Measurements from ENCODE around the gene SLC25A4.

Gene SLC25A4

GRCh38 chr4:185142912-185143600, at the start of gene SLC25A4:
TSS of gene SLC25A4 (plus strand) at chr4:185143266. CDS start at chr4:185143373, 107 bp downstream.
- no peak for TF ChIP-seq BACH2 (CRISPR knock-in tag; IDR thresholded peaks at IDR 0.05; ENCODE audit: borderline replicate concordance)
- no peak for TF ChIP-seq PATZ1 (CRISPR knock-in tag; IDR thresholded peaks at IDR 0.05; ENCODE audit: borderline replicate concordance)
- TF ChIP-seq ZNF70 (CRISPR knock-in tag; IDR thresholded peaks at IDR 0.05), result no peak
- TF ChIP-seq ESRRG (CRISPR knock-in tag; IDR thresholded peaks at IDR 0.05), result 0 out of 2 replicates have a peak, but pooled peaks have one; percentile 7
- TF ChIP-seq ZFP30 (CRISPR knock-in tag; IDR thresholded peaks at IDR 0.05), result 0 out of 2 replicates have a peak, but pooled peaks have one; percentile 13
- TF ChIP-seq ZFP3 (CRISPR knock-in tag; IDR thresholded peaks at IDR 0.05), result peak; percentile 48; the same call in 1 of the 2 replicates
- no peak for TF ChIP-seq ZNF8 (CRISPR knock-in tag; IDR thresholded peaks at IDR 0.05)
- ATAC-seq, result peak; percentile 97

GRCh38 chr4:185093603-185094002, 49.5 kb upstream of the SLC25A4 start:
- no peak for ATAC-seq
- TF ChIP-seq ZNF565 (CRISPR knock-in tag; conservative IDR thresholded peaks at IDR 0.05; ENCODE audit: low read depth) (no peak), ZC3H10 (CRISPR knock-in tag; IDR thresholded peaks at IDR 0.05) (no peak), ESRRG (CRISPR knock-in tag; IDR thresholded peaks at IDR 0.05) (no peak), ISL1 (CRISPR knock-in tag; IDR thresholded peaks at IDR 0.05) (no peak), RARB (CRISPR knock-in tag; IDR thresholded peaks at IDR 0.05) (no peak), OSR1 (CRISPR knock-in tag; IDR thresholded peaks at IDR 0.05) (no peak), ZFP3 (CRISPR knock-in tag; IDR thresholded peaks at IDR 0.05) (no peak), CREB5 (CRISPR knock-in tag; IDR thresholded peaks at IDR 0.05; ENCODE audit: low read depth) (no peak), ZFP30 (CRISPR knock-in tag; IDR thresholded peaks at IDR 0.05) (no peak), PATZ1 (CRISPR knock-in tag; IDR thresholded peaks at IDR 0.05; ENCODE audit: borderline replicate concordance) (no peak), ARNTL (CRISPR knock-in tag; IDR thresholded peaks at IDR 0.05; ENCODE audit: borderline replicate concordance, low read depth) (no peak), TCF4 (CRISPR knock-in tag; IDR thresholded peaks at IDR 0.05; ENCODE audit: borderline replicate concordance) (no peak), TOX (CRISPR knock-in tag; IDR thresholded peaks at IDR 0.05; ENCODE audit: borderline replicate concordance) (no peak), CSRNP3 (CRISPR knock-in tag; IDR thresholded peaks at IDR 0.05) (no peak), GLIS3 (CRISPR knock-in tag; IDR thresholded peaks at IDR 0.05) (no peak)
- TF ChIP-seq, protein P1, sequence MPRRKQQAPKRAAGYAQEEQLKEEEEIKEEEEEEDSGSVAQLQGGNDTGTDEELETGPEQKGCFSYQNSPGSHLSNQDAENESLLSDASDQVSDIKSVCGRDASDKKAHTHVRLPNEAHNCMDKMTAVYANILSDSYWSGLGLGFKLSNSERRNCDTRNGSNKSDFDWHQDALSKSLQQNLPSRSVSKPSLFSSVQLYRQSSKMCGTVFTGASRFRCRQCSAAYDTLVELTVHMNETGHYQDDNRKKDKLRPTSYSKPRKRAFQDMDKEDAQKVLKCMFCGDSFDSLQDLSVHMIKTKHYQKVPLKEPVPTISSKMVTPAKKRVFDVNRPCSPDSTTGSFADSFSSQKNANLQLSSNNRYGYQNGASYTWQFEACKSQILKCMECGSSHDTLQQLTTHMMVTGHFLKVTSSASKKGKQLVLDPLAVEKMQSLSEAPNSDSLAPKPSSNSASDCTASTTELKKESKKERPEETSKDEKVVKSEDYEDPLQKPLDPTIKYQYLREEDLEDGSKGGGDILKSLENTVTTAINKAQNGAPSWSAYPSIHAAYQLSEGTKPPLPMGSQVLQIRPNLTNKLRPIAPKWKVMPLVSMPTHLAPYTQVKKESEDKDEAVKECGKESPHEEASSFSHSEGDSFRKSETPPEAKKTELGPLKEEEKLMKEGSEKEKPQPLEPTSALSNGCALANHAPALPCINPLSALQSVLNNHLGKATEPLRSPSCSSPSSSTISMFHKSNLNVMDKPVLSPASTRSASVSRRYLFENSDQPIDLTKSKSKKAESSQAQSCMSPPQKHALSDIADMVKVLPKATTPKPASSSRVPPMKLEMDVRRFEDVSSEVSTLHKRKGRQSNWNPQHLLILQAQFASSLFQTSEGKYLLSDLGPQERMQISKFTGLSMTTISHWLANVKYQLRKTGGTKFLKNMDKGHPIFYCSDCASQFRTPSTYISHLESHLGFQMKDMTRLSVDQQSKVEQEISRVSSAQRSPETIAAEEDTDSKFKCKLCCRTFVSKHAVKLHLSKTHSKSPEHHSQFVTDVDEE (CRISPR knock-in tag; IDR thresholded peaks at IDR 0.05), result no peak

DNA sequence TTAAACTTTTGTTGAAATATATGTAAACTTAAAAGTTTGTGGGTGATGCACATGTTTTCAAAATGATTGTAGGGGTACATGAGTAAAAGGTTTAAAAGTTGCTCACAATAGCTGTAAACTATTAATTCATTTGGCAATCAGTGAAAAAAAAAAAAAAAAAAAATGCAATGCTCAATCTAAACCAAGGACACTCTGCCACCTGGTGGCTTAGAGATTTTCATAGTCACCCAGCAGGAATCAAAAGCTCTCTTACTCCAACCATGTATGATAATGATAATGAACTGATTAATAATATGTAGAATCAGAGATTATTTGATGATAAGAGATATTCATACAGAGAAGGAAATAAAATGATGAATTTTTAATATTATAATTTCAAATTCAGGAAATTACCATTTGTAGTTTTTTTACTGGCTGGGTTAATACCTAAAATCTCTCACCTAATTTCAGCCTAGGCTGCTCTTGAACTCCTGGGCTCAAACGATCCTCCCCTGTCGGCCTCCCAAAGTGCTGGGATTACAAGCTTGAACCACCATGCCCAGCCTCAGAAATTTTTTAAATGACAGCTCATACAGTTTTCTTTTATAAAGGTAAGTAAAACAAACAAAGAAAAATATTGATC, 46.9 kb upstream of the SLC25A4 start:
- ATAC-seq, result peak; percentile 61; the same call in 2 of the 3 replicates
- TF ChIP-seq CREB5 (CRISPR knock-in tag; IDR thresholded peaks at IDR 0.05; ENCODE audit: low read depth) (no peak), ZFP30 (CRISPR knock-in tag; IDR thresholded peaks at IDR 0.05) (no peak), ZFP3 (CRISPR knock-in tag; IDR thresholded peaks at IDR 0.05) (no peak), PPARA (CRISPR knock-in tag; IDR thresholded peaks at IDR 0.05; ENCODE audit: borderline replicate concordance) (no peak), ESRRG (CRISPR knock-in tag; IDR thresholded peaks at IDR 0.05) (no peak), PATZ1 (CRISPR knock-in tag; IDR thresholded peaks at IDR 0.05; ENCODE audit: borderline replicate concordance) (no peak), CSRNP3 (CRISPR knock-in tag; IDR thresholded peaks at IDR 0.05) (no peak), TCF4 (CRISPR knock-in tag; IDR thresholded peaks at IDR 0.05; ENCODE audit: borderline replicate concordance) (no peak)

All from SK-N-SH treated with all-trans-retinoic acid at 6 μM for 48 hours (cell line).